HG03558 (cell line): Measurements from ENCODE around the gene ARFGAP2.

Experiments used
- ATAC-seq: cut with Tn5 transposase; IDR thresholded peaks from one replicate; pipeline ENCODE4 v1.9.1; 2021; ENCODE audit warnings: moderate number of reproducible peaks; ENCODE audit not compliant: unreplicated experiment; ENCODE audit errors: extremely low read depth

ARFGAP2 gene

DNA sequence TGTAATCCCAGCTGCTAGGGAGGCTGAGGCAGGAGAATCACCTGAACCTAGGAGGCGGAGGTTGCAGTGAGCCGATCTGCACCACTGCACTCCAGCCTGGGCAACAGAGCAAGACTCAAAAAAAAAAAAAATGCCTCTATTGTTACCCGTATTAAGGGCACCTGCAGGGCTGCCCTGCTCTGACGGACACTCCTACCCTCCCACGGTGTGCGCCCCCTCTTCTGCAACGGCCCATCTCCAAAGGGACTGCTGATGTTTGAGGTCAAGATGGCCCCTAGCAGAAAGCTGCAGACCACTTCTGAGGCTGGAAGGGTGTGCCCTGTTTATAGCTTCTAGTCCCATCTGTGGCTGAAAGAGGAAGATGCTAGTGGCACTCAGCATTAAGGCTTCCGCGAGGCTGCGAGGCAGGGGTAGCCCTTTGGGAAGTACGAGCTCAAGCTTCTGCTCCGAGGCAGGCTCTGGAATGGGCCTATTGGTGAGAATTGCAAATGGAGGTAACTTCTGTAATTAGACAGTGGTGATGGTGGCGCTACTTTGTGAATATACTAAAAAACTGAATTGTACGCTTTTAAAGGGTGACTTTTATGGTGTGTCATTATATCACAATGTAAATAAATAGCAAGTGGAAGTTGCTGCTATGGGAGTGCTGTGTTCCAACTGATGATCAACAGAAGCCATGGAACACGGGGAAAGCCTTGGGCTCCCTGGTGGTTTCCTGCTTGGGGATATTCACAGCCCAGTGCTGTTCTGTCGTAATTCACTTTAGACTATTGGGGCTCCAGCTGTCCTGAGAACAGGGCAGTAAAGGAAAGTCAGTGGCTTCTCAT, 24.3 kb downstream of the ARFGAP2 start:
- ATAC-seq, result no peak

DNA sequence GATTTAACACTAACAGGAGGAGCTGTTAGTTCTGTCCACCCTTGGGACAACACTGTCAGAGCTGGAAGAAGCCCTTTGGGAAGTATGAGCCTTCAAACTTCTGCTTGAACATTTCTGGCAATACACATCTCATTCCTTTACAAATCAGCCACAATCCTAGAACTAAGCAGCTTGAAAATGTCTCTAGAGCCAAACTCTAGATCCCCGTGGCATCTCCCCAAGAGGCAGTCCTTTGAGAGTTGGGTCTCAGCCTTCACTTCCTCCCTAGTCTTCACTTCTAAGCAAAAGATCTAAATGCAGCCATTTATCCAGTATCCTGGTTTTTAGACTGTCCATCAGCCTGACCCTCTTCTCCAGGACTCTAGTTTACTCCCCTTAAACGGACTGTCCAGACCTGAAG, 26.9 kb downstream of the ARFGAP2 start:
- ATAC-seq, result no peak

- ATAC-seq, result no peak
These were observed 27.7 kb downstream of the ARFGAP2 start for GRCh38 chr11:47148903-47149531.

GRCh38 chr11:47148270-47148669, 28.4 kb downstream of the ARFGAP2 start:
- ATAC-seq, result no peak

- ATAC-seq, result no peak
These were observed 29.0 kb downstream of the ARFGAP2 start for GRCh38 chr11:47147681-47148080.

GRCh38 chr11:47147250-47147649, 29.4 kb downstream of the ARFGAP2 start:
- no peak for ATAC-seq

- no peak for ATAC-seq
These were observed 32.1 kb downstream of the ARFGAP2 start for GRCh38 chr11:47144541-47144940.

GRCh38 chr11:47143322-47143721, 33.4 kb downstream of the ARFGAP2 start:
- no peak for ATAC-seq

DNA sequence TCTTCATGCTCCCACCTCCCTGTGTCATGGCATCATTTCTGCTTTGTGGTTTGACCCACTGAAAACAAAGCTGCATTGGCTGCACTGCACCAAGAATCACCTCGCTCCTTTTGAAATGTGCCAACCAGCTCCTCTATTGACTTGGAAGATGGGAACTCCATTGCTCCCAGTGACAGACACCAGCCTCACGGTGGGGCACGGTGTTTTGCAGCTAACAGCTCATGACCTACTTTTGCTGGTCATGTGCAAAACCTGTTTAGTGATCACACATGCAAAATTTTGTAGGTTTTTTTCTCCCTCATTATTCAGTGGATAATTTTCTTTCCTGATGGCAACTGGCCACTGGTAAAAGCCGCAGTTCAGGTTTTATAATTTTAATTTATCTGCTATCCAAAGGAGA, 36.8 kb downstream of the ARFGAP2 start:
- no peak for ATAC-seq

- no peak for ATAC-seq
These were observed 39.2 kb downstream of the ARFGAP2 start for GRCh38 chr11:47137476-47137875.

DNA sequence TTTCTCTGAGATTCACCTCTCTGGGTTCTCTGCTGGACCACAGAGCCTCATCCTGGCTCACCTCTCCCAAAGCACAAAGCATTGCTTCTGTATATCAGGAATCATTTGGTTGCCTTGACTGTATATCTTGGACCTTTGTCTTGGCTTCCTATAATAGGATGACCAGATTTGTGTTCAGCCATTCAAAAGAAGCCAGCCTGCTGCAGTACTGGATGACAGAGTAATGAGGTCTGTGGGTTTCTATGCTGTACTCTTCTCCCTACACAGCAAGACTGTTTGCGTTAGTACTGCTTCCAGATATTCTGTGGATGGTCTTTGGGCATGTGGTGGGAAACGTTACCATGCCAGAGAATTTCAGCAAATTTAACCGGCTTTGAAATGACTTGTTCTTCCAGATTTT, 39.8 kb downstream of the ARFGAP2 start:
- no peak for ATAC-seq

GRCh38 chr11:47136327-47136726, 40.4 kb downstream of the ARFGAP2 start:
- no peak for ATAC-seq

DNA sequence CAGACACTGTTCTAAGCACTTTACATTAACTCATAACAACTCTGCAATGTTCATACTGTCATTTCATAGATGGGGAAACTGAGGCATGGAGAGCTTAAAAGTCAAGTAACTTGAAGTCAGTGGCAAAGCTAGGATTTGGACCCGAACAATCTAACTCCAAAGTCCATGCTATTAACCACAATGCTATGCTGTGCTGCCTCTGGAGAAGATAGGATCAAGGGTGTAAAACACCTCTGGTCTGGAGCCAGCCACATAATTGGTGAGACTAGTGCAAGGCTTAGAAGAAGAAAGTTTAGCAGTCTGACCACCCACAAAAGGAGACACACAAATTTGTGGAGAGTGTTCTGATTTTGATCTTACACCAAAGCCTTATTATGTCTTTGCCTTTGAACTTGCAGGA, 43.7 kb downstream of the ARFGAP2 start:
- no peak for ATAC-seq

- ATAC-seq, result no peak
These were observed 44.2 kb downstream of the ARFGAP2 start for GRCh38 chr11:47132490-47132889.

DNA sequence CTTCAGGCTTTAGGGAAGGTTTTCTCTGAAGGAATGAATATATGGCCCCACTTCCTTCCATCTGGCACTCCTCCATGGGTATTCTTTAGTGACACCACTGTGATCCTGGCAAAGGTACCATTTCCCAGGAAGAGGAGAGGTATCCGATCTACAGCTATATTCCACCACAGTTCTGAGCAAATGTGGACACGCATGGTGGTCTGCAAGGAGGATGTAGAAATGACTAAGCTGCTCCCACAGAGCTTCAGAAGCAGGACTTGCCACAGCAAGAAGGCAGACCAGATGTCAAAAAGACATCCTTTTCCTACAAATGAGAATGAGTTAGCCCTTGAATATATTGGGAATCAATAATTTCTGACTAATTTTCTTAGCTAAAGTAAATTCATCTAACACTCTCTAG, 45.5 kb downstream of the ARFGAP2 start:
- ATAC-seq, result no peak

DNA sequence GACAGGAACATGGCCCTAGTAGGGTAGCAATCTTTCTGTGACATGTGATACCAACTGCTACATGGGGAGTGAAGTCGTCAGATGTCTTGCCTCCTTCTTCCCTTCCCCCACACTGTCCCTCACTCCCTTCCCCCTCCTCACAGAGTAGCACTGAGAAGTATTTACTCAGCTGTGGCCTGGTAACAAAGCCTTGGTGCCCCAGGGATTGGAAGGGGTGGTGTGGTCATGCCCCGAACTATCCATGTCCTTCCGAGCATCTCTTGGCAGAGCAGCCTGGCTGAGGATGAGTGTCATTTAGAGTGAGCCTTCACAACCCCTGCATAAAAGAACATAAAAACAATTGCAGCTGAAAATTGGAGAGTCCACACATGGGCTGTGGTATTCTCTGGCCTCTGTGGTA, 46.1 kb downstream of the ARFGAP2 start:
- ATAC-seq, result no peak

- no peak for ATAC-seq
These were observed 49.5 kb downstream of the ARFGAP2 start for GRCh38 chr11:47127213-47127612.

DNA sequence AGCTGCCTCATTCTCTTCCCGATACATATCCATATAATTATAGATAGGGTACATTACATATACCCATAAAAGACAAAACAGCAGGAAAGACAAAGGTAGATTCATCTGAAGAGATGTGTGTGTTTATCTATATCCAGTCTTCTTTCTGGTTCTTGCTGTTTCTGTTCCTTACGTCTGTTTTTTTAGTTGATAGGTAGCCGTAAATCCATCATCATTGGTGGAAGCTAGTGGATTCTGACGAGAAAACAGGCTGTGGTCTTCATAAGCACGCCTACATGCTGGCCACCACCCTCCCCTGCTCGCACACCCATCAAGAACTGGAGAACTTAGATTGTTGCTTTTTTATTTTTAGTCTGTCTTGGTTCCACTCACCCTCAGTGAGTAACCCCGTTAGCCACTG, 51.6 kb downstream of the ARFGAP2 start:
- no peak for ATAC-seq

- ATAC-seq, result no peak
These were observed 52.0 kb downstream of the ARFGAP2 start for GRCh38 chr11:47124675-47125074.

DNA sequence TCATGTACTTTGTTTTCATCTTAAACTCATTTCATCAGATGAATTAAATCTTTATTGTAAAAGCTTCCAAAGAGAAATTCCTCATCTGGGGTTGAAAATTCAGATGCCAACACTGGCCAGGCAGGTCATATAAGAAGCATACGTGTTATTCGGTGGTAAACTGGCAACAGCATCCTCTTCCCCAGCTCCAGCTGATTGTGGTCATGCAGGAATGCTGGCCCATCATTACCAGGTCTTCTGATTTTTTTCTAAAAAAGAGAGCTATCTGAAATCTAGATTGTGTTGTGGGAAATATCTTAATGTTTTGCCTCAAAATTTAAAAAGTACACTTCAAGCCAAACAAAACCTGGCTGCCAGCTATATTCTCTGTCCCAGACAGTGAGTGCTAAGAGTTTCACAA, 53.6 kb downstream of the ARFGAP2 start:
- no peak for ATAC-seq

GRCh38 chr11:47121731-47122130, 54.9 kb downstream of the ARFGAP2 start:
- no peak for ATAC-seq

DNA sequence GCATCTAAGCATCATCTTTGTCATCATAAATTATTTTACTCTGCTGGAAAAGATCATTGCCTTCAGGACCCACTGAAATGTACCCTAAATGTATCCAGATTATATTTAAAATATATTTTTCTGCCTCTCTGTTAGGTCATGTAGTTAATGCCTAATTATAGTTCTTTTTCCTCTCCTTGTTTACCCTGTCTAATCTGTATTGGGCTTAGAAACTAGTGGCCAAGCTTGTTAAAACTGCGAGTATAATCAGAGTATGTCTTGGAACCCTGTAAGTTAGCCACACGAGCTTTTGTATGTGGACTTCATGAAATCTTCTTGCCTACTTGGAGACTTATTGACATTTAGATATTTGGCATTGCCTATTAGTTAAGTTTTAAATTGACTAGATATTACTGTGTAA, 55.6 kb downstream of the ARFGAP2 start:
- ATAC-seq, result no peak
